ENCODE results near the gene CAMSAP3.

DNA sequence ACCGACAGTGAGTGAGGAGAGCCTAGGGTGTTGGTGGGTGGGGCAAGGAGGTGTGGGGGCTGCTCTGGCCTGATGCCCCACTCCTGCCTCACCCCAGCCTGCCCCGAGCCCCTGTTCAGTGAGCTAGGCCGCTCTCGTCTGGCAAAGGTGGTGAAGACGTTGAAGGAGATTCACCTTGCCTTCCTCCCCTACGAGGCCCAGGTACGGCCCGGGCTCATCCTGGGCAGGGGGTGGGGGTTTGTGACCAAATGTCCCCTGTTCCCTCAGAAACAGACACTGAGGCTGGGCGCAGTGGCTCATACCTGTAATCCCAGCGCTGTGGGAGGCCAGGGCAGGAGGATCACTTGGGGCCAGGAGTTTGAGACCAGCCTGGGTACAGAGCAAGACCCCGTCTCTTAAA lies 45.1 kb downstream of the CAMSAP3 start:
- TF ChIP-seq, protein P1, sequence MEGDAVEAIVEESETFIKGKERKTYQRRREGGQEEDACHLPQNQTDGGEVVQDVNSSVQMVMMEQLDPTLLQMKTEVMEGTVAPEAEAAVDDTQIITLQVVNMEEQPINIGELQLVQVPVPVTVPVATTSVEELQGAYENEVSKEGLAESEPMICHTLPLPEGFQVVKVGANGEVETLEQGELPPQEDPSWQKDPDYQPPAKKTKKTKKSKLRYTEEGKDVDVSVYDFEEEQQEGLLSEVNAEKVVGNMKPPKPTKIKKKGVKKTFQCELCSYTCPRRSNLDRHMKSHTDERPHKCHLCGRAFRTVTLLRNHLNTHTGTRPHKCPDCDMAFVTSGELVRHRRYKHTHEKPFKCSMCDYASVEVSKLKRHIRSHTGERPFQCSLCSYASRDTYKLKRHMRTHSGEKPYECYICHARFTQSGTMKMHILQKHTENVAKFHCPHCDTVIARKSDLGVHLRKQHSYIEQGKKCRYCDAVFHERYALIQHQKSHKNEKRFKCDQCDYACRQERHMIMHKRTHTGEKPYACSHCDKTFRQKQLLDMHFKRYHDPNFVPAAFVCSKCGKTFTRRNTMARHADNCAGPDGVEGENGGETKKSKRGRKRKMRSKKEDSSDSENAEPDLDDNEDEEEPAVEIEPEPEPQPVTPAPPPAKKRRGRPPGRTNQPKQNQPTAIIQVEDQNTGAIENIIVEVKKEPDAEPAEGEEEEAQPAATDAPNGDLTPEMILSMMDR (IDR thresholded peaks at IDR 0.05): no peak
- TF ChIP-seq POLR2AphosphoS5 (IDR thresholded peaks at IDR 0.05; ENCODE audit: insufficient read depth in 1 of 2, low read depth in 1 of 2) (no peak), POLR2A (IDR thresholded peaks at IDR 0.05) (no peak)
